Measurements from ENCODE around the gene WEE2. TPM values are rescaled to one million over a fixed set of nuclear protein-coding genes. Genes with fewer than 3 reads are reported as not detected.

The WEE2 gene
- total RNA-seq, 1 experiment from 2014 or later = not detected

Other genes starting within 250 kb of the WEE2 start
- 42.2 and 44.7 TPM in 2 replicates for gene AGK, start 156.9 kb upstream of the WEE2 start, total RNA-seq (2014; rRNA removed; shearing (Covaris generic))
- gene DENND11, start 6.2 kb upstream of the WEE2 start, total RNA-seq (2014; rRNA removed; shearing (Covaris generic)) = 8.1 and 10.7 TPM in 2 replicates
- gene SSBP1, start 30.0 kb downstream of the WEE2 start, total RNA-seq (2014; rRNA removed; shearing (Covaris generic)) = 320 and 374 TPM in 2 replicates
- gene TAS2R3, start 55.7 kb downstream of the WEE2 start, total RNA-seq (2014; rRNA removed; shearing (Covaris generic)) = not detected in 2 replicates
- gene TAS2R4, start 68.3 kb downstream of the WEE2 start, total RNA-seq (2014; rRNA removed; shearing (Covaris generic)) = 0.20 TPM in 1 of 2 replicates, not detected in the other
- gene TAS2R5, start 81.9 kb downstream of the WEE2 start, total RNA-seq (2014; rRNA removed; shearing (Covaris generic)) = 0.30 TPM in 1 of 2 replicates, not detected in the other
- not detected in 2 replicates for gene PRSS37, start 133.1 kb downstream of the WEE2 start, total RNA-seq (2014; rRNA removed; shearing (Covaris generic))
- gene OR9A4, start 208.0 kb downstream of the WEE2 start, total RNA-seq (2014; rRNA removed; shearing (Covaris generic)) = not detected in 2 replicates
- not detected in 2 replicates for gene CLEC5A, start 238.6 kb downstream of the WEE2 start, total RNA-seq (2014; rRNA removed; shearing (Covaris generic))